ENCODE data around the gene PPL.
"Not testable (repeated sequence)": the region's sequence is repeated elsewhere in the genome, so short reads cannot be mapped to it uniquely, and the experiment has no call there.

The PPL gene

GRCh38 chr16:4900750-4901149 lies 36.2 kb downstream of the PPL start:
- in situ Hi-C loops (cut with MboI; ENCODE audit: low pct_unique_long_range_greater_than_20kb, low sequenced_read_pairs, unreplicated experiment), result no loop called here
- no peak for DNase-seq (ENCODE audit: low spot score)
- no peak for TF ChIP-seq CTCF (IDR thresholded peaks at IDR 0.05; ENCODE audit: extremely low read depth, insufficient read depth, missing control alignments)

- in situ Hi-C loops (cut with MboI; ENCODE audit: low pct_unique_long_range_greater_than_20kb, low sequenced_read_pairs, unreplicated experiment), result no loop called here
- TF ChIP-seq CTCF (IDR thresholded peaks at IDR 0.05; ENCODE audit: extremely low read depth, insufficient read depth, missing control alignments), result no peak
- DNase-seq (ENCODE audit: low spot score), result no peak
These were observed 36.9 kb downstream of the PPL start for GRCh38 chr16:4900036-4900435.

GRCh38 chr16:4899474-4899846 lies 37.5 kb downstream of the PPL start:
- no peak for TF ChIP-seq CTCF (IDR thresholded peaks at IDR 0.05; ENCODE audit: extremely low read depth, insufficient read depth, missing control alignments)
- in situ Hi-C loops (cut with MboI; ENCODE audit: low pct_unique_long_range_greater_than_20kb, low sequenced_read_pairs, unreplicated experiment), result no loop called here
- no peak for DNase-seq (ENCODE audit: low spot score)

- in situ Hi-C loops (cut with MboI; ENCODE audit: low pct_unique_long_range_greater_than_20kb, low sequenced_read_pairs, unreplicated experiment), result no loop called here
- no peak for DNase-seq (ENCODE audit: low spot score)
- TF ChIP-seq CTCF (IDR thresholded peaks at IDR 0.05; ENCODE audit: extremely low read depth, insufficient read depth, missing control alignments), result no peak
These were observed 38.0 kb downstream of the PPL start for GRCh38 chr16:4898811-4899473.

- DNase-seq (ENCODE audit: low spot score), result no peak
- no peak for TF ChIP-seq CTCF (IDR thresholded peaks at IDR 0.05; ENCODE audit: extremely low read depth, insufficient read depth, missing control alignments)
- in situ Hi-C loops (cut with MboI; ENCODE audit: low pct_unique_long_range_greater_than_20kb, low sequenced_read_pairs, unreplicated experiment), result no loop called here
These were observed 39.6 kb downstream of the PPL start for GRCh38 chr16:4897328-4897727.

- in situ Hi-C loops (cut with MboI; ENCODE audit: low pct_unique_long_range_greater_than_20kb, low sequenced_read_pairs, unreplicated experiment); DNase-seq (ENCODE audit: low spot score): not testable (repeated sequence)
These were observed 40.2 kb downstream of the PPL start for GRCh38 chr16:4896761-4897160.

- in situ Hi-C loops (cut with MboI; ENCODE audit: low pct_unique_long_range_greater_than_20kb, low sequenced_read_pairs, unreplicated experiment), result no loop called here
- no peak for TF ChIP-seq CTCF (IDR thresholded peaks at IDR 0.05; ENCODE audit: extremely low read depth, insufficient read depth, missing control alignments)
- DNase-seq (ENCODE audit: low spot score), result no peak
These were observed 41.6 kb downstream of the PPL start for GRCh38 chr16:4895366-4895765.
